GM18505 (cell line): ENCODE results near the gene LAMA5.

ENCODE experiments used
- ATAC-seq: cut with Tn5 transposase; IDR thresholded peaks from one replicate; pipeline ENCODE4 v1.9.1; 2021; ENCODE audit not compliant: unreplicated experiment
- POLR2A ChIP-seq: IDR thresholded peaks from 4 replicates; pipeline ENCODE4 v1.6.1; 2011; ENCODE audit warnings: borderline replicate concordance; ENCODE audit not compliant: insufficient read depth, insufficient read length; ENCODE audit errors: extremely low read depth

LAMA5 gene

DNA sequence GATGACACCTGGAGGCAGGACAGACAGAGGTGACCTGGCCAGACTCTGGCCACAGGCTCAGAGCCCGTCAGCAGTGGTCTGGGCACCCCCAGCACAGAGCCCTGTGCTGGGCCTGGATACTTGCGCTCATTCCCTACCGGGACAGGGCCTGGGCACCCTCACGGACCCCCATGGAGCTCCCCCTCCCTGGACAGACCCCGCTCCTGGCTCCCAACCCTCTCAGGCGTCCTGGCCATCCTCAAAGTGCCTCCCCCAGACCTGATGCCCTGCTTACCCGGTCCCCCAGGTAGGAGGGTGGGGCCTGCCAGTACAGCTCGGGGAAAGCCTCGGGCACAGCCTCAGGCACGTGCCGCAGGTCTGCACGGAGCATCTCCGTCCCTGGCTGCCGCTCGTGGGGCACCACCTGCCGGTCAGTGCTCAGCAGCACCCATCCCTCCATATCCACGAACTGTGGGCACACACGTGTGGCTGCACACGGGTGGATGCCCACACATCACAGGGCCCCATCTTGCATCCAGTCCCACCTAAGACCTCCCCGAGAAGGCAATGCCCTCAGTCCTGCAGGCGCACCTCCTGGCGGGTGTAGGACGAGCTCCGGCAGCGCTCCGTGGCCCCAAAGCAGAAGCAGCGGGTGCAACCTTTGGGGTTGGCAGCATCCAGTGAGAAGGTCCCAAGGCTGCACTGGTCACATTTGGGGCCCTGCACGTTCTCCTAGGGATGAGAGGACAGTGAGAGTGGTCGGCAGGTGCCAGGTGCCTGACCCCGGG, 40.0 kb downstream of the LAMA5 start:
- ATAC-seq = no peak
- no peak for TF ChIP-seq POLR2A

DNA sequence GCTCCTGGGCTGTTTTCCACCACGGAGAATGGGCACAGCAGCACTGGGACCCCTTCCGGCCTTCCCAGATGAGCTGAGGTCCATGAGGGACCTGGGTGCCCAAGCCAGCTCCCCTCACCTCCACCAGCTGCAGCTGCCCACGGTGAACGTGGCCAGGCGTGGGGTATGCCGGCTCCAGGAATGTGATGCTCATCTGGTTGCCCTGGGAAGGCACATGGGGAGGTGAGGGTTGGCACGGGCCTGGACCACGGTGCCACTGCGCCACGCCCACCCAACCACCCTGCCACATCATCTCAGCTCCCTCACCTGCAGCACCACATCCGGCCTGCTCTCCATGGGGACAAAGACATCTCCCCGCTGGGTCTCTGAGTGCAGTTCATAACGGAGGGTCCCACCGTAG, 40.6 kb downstream of the LAMA5 start:
- no peak for TF ChIP-seq POLR2A
- no peak for ATAC-seq

DNA sequence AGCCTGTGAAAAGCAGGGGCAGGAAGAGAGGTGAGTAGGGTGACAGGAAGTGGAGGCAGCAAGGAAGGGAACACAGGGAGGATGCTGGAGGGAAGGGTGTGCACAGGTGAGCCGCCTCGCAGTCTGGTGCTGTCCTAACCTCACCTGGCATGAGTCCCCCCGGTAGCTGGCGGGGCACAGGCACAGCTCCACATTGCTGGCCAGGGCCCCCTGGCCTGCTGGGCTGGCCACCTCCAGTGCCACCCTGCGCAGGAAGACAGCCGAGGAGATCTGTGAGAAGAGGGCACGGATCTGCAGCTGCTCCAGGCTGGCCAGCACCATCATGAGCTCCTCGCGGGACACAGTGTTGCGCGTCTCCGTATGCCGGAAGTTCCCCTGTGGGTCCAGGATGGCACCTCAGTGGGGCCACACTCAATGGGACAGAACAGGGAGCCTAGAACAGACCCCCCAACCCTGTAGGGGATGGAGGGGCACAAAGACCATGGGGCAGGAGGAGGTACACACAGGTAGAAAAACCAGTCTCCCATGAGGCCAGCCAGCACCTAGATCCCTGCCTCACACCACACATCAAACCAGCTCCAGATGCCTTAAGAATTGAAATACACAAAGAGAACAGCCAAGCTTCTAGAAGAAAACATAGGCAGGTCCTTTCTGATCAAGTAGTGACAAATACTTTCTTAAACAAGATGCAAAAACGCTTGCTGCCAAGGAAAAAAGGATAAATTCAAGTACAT, 41.8 kb downstream of the LAMA5 start:
- no peak for ATAC-seq
- TF ChIP-seq POLR2A = no peak

DNA sequence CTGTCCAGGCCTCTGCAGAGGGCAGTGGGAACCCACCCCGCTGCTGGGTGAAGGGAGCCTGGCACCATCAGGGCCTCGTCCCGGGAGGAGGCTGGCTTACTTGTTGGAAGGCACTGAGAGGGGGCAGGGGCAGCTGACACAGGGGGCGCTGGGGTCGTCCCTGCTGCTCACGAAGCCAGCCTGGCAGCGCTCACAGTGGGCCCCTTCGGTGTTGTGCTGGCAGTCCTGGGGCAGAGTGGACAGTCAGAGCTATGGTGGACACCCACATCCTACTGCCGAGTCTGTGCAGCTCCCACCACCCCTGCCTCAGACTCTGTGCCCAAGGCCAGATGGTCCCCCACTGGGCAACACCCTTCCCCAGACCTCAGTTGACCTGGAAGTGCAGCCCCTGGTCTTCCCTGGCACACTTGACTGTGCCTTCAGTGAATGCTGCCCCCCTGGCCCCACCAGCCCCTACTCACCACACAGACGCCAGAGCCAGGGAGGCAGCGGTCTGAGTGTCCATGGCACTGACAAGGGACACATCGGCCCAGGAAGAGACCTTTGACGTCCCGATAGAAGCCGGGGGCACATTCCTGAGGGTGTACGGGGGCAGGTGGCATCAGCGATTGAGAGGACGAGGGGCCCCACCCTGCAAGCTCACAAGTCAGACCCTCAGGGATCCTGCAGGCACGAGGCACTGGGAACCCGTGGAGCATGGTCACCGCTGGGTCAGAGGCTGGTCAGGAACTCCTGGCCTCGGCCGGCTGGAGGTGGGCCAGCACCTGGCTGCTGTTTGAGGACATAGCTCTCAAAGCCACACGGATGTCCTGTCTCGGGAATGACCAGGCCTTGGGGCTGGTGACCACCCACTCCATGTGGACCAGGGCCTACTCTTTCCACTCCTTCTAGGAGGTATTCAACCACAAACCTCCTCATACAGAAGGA, 42.9 kb downstream of the LAMA5 start:
- no peak for ATAC-seq
- TF ChIP-seq POLR2A = no peak

DNA sequence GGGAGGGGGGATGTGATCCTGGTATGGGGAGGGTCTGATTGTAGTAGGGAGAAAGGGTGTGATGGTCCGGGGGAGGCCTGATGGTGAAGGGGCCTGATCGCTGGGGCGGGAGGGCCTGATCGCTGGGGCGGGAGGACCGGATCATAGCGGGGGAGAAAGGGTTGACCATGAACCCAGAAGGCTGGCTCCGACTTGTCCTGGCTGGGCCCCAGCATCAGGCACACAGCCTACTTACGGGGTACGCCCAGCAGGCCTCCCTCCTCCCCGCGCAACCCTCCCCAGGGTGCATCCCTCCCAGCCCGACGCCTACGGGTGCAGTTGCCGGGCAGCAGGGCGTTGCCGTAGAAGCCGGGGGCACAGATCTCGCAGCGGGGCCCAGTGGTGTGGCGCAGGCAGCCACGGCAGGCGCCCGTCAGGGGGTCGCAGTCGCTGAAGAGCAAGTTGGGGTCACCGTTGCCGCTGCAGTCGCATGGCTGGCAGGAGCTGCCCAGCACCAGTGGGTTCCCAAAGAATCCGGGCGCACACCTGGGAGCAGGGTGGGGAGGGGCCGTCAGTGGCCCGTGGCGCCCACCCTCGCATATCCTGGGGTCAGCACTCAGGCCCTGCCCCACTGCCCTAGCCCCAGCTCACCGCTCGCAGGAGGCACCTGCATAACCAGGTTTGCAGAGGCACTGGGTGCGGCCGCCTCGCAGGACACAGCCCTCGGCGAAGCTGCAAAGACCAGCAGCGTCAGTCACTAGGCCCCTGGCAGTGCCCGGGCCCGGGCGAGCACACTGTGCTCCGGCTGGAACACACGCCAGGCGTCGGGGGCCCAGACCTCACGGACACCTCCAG, 43.7 kb downstream of the LAMA5 start:
- ATAC-seq = no peak
- TF ChIP-seq POLR2A = no peak

DNA sequence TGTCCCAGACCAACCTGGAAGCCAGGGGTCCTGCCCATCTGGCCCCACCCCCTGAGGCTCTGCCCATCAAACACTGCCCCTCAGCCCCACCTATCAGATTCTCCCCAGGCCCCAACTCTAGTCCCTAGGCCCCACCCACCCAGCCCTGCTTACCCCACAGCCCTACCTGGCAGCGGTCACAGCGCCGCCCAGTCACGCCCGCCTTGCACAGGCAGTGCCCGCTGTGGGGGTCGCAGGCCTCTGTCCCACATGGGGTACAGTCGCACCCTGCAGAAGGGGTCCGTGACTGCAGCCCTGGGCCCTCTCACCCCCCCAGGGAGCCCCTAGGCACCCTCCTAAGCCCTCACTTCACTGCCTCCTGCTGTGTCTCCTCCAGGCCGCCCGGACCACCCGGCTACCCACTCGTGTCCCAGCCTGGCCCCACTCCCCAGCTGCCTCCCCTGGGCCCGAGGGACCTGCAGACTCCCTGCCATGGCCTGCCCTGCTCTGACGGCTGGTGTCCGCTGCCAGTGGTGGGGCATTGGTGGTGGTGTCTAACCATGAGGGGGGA, 44.5 kb downstream of the LAMA5 start:
- TF ChIP-seq POLR2A = no peak
- no peak for ATAC-seq

DNA sequence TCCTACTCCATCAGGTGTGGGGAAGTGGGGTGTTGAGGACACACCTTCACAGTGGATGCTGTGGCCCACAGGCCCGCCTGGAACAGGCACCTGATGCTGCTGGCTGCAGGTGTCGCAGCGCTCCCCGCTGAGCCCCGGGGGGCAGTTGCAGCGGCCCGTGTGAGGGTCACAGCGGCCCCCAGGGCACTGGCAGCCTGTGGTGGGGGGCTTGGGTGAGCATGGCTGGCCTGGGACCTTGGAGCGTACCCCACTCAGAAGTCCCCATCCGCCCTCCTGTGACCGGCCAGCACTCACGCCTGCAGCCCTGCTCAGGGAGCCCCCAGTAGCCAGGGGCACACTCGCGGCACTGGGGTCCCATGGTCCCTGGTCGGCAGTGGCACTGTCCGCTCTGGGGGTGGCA, 45.1 kb downstream of the LAMA5 start:
- no peak for TF ChIP-seq POLR2A
- no peak for ATAC-seq

DNA sequence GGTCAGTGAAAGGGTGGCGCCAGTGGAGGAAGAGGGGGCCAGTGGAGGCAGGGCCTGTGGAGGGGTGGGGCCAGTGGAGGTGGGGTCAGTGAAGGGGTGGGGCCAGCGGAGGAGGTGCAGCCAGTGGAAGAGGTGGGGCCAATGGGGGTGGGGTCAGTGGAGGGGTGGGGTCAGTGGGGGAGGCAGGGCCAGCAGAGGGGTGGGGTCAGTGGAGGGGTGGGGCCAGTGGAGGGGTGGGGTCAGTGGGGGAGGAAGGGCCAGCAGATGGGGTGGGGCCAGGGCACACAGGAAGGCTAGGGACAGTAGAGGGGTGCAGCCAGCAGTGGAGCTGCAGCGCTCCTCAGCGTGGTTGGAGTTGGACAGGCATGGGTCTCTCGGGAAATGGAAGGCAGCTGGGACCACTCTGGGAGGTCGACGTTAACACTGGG, 45.6 kb downstream of the LAMA5 start:
- TF ChIP-seq POLR2A = no peak
- no peak for ATAC-seq

DNA sequence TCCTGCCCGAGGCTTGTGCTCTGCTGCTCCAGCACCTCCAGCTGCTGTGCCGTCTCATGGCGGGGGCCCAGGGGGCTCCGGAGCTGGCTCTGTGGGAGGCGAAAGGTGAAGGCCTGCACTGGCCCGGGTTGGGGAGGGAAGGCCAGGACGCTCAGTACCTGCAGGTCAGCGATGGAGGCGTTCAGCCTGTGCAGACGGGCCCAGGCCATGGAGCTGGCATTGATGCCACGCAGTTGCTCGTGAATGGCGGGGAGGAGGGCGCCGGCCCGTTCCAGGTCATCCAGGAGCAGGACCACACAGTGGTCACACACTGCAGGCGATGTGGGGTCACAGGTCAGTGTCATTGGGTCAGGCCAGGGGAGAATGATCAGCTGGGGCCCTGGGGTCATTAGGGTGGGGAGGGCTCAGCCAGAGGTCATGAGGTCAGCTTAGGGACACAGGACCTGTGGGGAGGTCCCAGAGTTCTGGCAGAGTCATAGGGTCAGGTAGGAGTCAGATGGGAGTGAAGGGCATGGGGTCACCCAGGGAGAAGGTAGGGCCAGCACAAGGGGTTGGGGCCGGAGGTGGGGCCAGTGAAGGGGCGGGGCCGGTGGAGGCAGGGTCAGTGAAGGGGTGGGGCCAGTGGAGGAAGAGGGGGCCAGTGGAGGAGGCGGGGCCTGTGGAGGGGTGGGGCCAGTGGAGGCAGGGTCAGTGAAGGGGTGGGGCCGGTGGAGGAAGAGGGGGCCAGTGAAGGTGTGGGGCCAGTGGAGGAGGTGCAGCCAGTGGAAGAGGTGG, 46.3 kb downstream of the LAMA5 start:
- TF ChIP-seq POLR2A = no peak

DNA sequence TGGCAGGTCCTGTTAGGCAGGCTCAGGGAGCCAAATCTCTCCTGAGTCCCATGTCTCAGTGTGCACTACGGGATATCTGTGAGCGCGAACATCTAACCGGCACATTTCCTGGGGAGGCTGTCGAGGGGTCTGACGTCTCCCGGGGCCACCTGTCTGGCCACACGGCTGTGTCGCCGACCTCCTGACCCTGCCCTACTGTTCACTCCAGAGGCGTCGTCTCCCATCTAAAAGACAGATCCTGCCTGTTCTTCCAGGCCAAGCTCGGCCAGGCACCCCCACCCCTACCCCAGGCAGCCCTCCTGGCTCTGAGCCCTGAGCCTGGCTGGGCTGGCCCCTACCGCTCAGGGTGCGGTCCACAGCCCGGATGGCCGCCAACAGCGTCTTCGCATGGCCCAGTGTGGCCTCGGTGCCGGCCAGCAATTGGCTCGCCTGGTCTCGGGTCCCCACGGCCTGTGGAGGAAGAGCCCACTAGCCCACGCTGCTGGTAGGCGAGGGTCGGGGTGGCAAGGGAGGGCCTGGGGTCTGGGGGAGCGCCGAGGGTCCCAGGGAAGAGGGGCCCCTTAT, 47.7 kb downstream of the LAMA5 start:
- TF ChIP-seq POLR2A = no peak
- ATAC-seq = no peak

More for the DNA sequence above, 46.3 kb downstream of the LAMA5 start:
- ATAC-seq = no peak

DNA sequence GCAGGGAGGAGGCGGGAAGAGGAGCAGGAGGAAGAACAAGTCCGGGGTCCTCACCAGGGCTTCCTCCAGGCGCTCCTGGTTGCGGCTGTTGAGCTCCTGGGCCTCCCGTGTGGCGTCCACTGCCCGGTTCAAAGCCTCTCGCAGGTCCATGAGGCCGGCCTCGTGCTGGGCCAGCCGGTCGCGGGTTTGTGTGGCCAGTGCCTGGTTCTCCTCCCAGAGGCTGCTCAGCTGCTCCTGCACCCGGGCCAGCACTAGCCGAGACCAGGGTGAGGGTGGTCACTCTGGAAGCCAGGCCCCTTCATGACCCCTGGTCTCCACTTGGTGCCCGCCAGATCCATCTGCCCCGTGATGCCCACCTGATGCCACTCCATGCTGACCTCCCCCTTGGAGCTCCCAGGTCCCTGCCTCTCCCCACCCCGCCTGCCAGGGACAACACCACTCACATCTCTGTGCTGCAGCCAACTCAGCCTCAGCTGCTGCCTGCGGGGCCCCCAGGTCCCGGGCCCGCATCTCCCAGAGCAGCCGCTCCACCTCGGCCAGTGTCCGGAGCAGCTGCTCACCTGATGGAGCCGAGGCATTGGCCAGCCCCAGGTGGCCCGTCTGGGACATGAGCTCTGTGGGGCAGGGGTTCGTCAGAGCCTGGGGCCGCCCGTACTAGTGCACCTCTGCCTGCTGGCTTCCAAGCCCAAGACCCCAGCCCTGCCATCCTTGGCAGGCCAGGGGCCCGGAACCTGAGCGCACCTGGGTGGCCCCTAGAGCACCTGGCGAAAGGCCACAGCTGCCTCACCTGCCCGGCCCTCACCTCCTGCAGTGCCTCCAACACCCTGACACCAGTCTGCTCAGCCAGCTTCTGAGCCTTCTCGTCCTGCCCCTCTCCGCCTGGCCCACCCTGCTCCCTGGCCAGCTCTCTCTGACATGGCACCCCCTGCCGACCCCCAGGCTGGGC, 48.4 kb downstream of the LAMA5 start:
- ATAC-seq = no peak
- no peak for TF ChIP-seq POLR2A

DNA sequence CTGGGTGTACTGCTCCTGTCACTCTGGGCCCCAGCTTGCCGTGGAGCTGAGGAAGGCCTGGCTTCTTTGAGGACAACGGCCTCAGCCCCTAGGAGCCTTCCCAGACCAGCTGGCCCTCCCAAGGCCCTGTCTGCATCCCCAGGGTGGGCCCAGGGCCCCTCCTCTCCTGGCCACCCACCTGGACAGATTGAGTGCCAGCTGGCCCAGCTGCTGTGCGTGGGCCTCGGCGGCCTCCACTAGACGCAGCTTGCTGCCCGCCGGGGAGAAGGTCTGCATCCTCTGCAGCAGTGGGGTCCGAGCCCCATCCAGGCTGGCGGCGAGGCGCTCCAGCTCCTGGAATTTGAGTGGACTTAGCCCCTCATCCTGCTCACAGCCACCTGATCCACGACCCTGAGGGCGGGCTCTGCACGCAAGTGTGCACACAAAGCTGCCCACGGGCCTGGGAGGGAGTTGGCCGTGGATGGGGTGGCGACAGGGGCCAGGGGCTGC, 49.9 kb downstream of the LAMA5 start:
- no peak for TF ChIP-seq POLR2A
- ATAC-seq = no peak
